ENCODE measurements around the gene CAVIN4.

Gene CAVIN4

GRCh38 chr9:100619194-100619593 is 41.3 kb downstream of the CAVIN4 start:
- Histone ChIP-seq H3K27me3 (ENCODE audit: control insufficient read depth, low read length) (no peaks in the 10 kb centered on the region), H3K4me2 (ENCODE audit: low read length) (no peak overlapping the region), H3F3A (ENCODE audit: control insufficient read depth, insufficient read depth) (no peaks in the 10 kb centered on the region), H3K9me2 (replicated peaks; ENCODE audit: control insufficient read depth, low read length) (no peaks in the 10 kb centered on the region), H3K9me3 (ENCODE audit: control insufficient read depth, insufficient read depth, low read length) (no peaks in the 10 kb centered on the region), H3K79me2 (ENCODE audit: control insufficient read depth, low read length) (no peaks in the 10 kb centered on the region), H3K4me3 (ENCODE audit: low read length) (no peak overlapping the region), H4K20me1 (ENCODE audit: control insufficient read depth, insufficient read depth, low read depth, low read length) (no peaks in the 10 kb centered on the region), H3K36me3 (ENCODE audit: control insufficient read depth, low read length) (no peaks in the 10 kb centered on the region), H3K4me1 (ENCODE audit: control insufficient read depth, low read length) (no peaks in the 10 kb centered on the region), H3K27ac (ENCODE audit: low read depth, low read length) (no peak overlapping the region)
- no peak for TF ChIP-seq CTCF (IDR thresholded peaks at IDR 0.05; ENCODE audit: low read depth, low read length, poor library complexity, severe bottlenecking)
- no peak for TF ChIP-seq EZH2phosphoT487 (IDR thresholded peaks at IDR 0.05; ENCODE audit: borderline replicate concordance, low read length)

GRCh38 chr9:100619665-100620064 is 41.8 kb downstream of the CAVIN4 start:
- TF ChIP-seq CTCF (IDR thresholded peaks at IDR 0.05; ENCODE audit: low read depth, low read length, poor library complexity, severe bottlenecking): no peak
- no peaks in the 10 kb centered on the region for H3K36me3 ChIP-seq (ENCODE audit: control insufficient read depth, low read length)
- H3F3A ChIP-seq (ENCODE audit: control insufficient read depth, insufficient read depth): no peaks in the 10 kb centered on the region
- no peak overlapping the region for H3K27ac ChIP-seq (ENCODE audit: low read depth, low read length)
- no peaks in the 10 kb centered on the region for H4K20me1 ChIP-seq (ENCODE audit: control insufficient read depth, insufficient read depth, low read depth, low read length)
- H3K79me2 ChIP-seq (ENCODE audit: control insufficient read depth, low read length): no peaks in the 10 kb centered on the region
- H3K4me1 ChIP-seq (ENCODE audit: control insufficient read depth, low read length): no peaks in the 10 kb centered on the region
- H3K27me3 ChIP-seq (ENCODE audit: control insufficient read depth, low read length): no peaks in the 10 kb centered on the region
- no peak overlapping the region for H3K4me2 ChIP-seq (ENCODE audit: low read length)
- H3K9me3 ChIP-seq (ENCODE audit: control insufficient read depth, insufficient read depth, low read length): no peaks in the 10 kb centered on the region
- H3K4me3 ChIP-seq (ENCODE audit: low read length): no peak overlapping the region
- H3K9me2 ChIP-seq (replicated peaks; ENCODE audit: control insufficient read depth, low read length): no peaks in the 10 kb centered on the region

- Histone ChIP-seq H3K27ac (ENCODE audit: low read depth, low read length) (no peak overlapping the region), H3K4me3 (ENCODE audit: low read length) (no peak overlapping the region), H3K27me3 (ENCODE audit: control insufficient read depth, low read length) (no peaks in the 10 kb centered on the region), H3K9me3 (ENCODE audit: control insufficient read depth, insufficient read depth, low read length) (no peaks in the 10 kb centered on the region), H3K4me2 (ENCODE audit: low read length) (no peak overlapping the region), H4K20me1 (ENCODE audit: control insufficient read depth, insufficient read depth, low read depth, low read length) (no peaks in the 10 kb centered on the region), H3K4me1 (ENCODE audit: control insufficient read depth, low read length) (no peaks in the 10 kb centered on the region), H3F3A (ENCODE audit: control insufficient read depth, insufficient read depth) (no peaks in the 10 kb centered on the region), H3K9me2 (replicated peaks; ENCODE audit: control insufficient read depth, low read length) (no peaks in the 10 kb centered on the region), H3K79me2 (ENCODE audit: control insufficient read depth, low read length) (no peaks in the 10 kb centered on the region), H3K36me3 (ENCODE audit: control insufficient read depth, low read length) (no peaks in the 10 kb centered on the region)
- TF ChIP-seq EZH2phosphoT487 (IDR thresholded peaks at IDR 0.05; ENCODE audit: borderline replicate concordance, low read length): no peak
- no peak for TF ChIP-seq CTCF (IDR thresholded peaks at IDR 0.05; ENCODE audit: low read depth, low read length, poor library complexity, severe bottlenecking)
Measured at GRCh38 chr9:100623969-100624368, 46.1 kb downstream of the CAVIN4 start.

DNA sequence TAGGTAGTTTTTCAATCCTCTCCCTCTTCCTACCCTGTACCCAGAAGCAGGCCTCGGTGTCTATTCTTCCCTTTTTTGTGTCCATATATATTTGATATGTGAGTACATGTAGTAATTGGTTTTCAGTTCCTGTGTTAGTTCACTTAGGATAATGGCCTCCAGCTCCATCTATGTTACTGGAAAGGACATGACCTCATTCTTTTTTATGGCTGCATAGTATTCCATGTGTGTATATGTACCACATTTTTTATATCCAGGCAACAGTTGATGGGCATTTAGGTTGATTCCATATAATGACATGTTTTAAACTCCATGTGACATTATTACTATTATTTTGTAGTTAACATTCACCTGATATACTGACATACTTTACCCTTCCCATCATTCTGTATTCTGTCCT is 49.1 kb downstream of the CAVIN4 start:
- Histone ChIP-seq H4K20me1 (ENCODE audit: control insufficient read depth, insufficient read depth, low read depth, low read length) (no peaks in the 10 kb centered on the region), H3K36me3 (ENCODE audit: control insufficient read depth, low read length) (no peaks in the 10 kb centered on the region), H3K4me2 (ENCODE audit: low read length) (no peak overlapping the region), H3F3A (ENCODE audit: control insufficient read depth, insufficient read depth) (no peaks in the 10 kb centered on the region), H3K27ac (ENCODE audit: low read depth, low read length) (no peak overlapping the region), H3K27me3 (ENCODE audit: control insufficient read depth, low read length) (no peaks in the 10 kb centered on the region), H3K4me1 (ENCODE audit: control insufficient read depth, low read length) (no peaks in the 10 kb centered on the region), H3K9me2 (replicated peaks; ENCODE audit: control insufficient read depth, low read length) (no peaks in the 10 kb centered on the region), H3K4me3 (ENCODE audit: low read length) (no peak overlapping the region), H3K79me2 (ENCODE audit: control insufficient read depth, low read length) (no peaks in the 10 kb centered on the region), H3K9me3 (ENCODE audit: control insufficient read depth, insufficient read depth, low read length) (no peaks in the 10 kb centered on the region)
- no peak for TF ChIP-seq EZH2phosphoT487 (IDR thresholded peaks at IDR 0.05; ENCODE audit: borderline replicate concordance, low read length)
- TF ChIP-seq CTCF (IDR thresholded peaks at IDR 0.05; ENCODE audit: low read depth, low read length, poor library complexity, severe bottlenecking): no peak

Measured in DOHH2 (cell line).